Mesothelial cell of epicardium (in vitro differentiated cells): ENCODE measurements around the gene ADGRF3. TPM values are rescaled to one million over a fixed set of nuclear protein-coding genes. Genes with fewer than 3 reads are reported as not detected.

ENCODE experiments used
- DNase-seq, 2 experiments: peaks; one replicate each; pipeline ENCODE4 v3.0.0; 2021; ENCODE audit warnings: low spot score in 2 of 2; ENCODE audit not compliant: unreplicated experiment in 2 of 2
- H3K27ac Mint-ChIP-seq: 2 replicates; pipeline ENCODE4 v1.8.0; 2021; ENCODE audit warnings: mixed read lengths
- H3K27me3 Mint-ChIP-seq: 2 replicates; pipeline ENCODE4 v1.8.0; 2021; ENCODE audit warnings: low read depth, mixed read lengths
- H3K36me3 Mint-ChIP-seq: 2 replicates; pipeline ENCODE4 v1.8.0; 2021; ENCODE audit warnings: mixed read lengths
- H3K4me1 Mint-ChIP-seq: 2 replicates; pipeline ENCODE4 v1.8.0; 2021; ENCODE audit warnings: mixed read lengths
- H3K4me3 Mint-ChIP-seq: 2 replicates; pipeline ENCODE4 v1.8.0; 2021; ENCODE audit warnings: mild to moderate bottlenecking, moderate library complexity, mixed read lengths
- H3K9me3 Mint-ChIP-seq: 2 replicates; pipeline ENCODE4 v1.8.0; 2021; ENCODE audit warnings: mixed read lengths
- total RNA-seq: library from RNA; stranded (reverse); gene quantifications from 3 replicates; pipeline ENCODE4 v1.2.1, GENCODE V29; 2021
- TF ChIP-seq, protein P1 (sequence below): fragments of 200-600 bp; sonication (generic); IDR thresholded peaks from one replicate; pipeline ENCODE4 v1.5.0; 2021; ENCODE audit warnings: antibody characterized with exemption; ENCODE audit not compliant: unreplicated experiment

Gene ADGRF3
- total RNA-seq, 1 donor from 2014 or later = 0.83 TPM

DNA sequence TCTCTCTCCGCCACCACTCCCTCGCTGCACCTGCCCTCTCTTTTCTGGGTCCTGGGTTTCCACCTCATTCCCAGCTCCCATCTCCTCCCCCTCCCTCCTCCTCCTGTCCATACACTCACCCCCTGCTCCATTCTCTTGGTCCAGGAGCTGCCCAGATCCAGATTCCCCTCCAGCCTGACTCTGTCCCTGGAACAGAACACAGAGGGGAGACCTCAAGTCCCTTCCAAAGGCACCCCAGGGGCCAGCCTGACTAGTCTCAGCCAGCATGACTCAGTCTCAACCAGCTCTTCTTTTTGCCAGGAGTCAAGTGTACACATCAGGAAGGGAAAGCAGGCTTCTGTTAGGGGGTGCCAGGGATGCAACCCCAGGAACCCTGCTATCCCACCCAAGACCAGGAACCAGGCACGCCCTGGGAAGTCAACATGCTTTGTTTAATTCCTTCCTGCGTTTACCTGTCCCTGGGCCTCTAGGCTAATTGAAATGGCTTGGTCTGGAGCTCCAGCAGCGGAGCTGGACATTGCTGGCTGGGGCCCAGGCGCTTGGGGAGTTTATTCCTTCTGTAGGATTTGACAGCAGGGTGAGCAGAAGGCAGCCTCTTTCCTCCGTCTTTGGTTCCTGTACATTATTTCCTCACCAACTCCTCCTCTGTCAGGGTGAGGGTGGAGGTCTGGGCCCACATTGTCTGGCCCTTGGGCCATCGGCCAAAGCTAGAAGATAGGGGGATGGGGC, 29.0 kb downstream of the ADGRF3 start:
- no peaks in the 10 kb centered on the region for H3K9me3 Mint-ChIP-seq
- DNase-seq = no peak
- H3K4me3 Mint-ChIP-seq = no peak overlapping the region
- TF ChIP-seq, protein P1, sequence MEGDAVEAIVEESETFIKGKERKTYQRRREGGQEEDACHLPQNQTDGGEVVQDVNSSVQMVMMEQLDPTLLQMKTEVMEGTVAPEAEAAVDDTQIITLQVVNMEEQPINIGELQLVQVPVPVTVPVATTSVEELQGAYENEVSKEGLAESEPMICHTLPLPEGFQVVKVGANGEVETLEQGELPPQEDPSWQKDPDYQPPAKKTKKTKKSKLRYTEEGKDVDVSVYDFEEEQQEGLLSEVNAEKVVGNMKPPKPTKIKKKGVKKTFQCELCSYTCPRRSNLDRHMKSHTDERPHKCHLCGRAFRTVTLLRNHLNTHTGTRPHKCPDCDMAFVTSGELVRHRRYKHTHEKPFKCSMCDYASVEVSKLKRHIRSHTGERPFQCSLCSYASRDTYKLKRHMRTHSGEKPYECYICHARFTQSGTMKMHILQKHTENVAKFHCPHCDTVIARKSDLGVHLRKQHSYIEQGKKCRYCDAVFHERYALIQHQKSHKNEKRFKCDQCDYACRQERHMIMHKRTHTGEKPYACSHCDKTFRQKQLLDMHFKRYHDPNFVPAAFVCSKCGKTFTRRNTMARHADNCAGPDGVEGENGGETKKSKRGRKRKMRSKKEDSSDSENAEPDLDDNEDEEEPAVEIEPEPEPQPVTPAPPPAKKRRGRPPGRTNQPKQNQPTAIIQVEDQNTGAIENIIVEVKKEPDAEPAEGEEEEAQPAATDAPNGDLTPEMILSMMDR = no peak
- H3K36me3 Mint-ChIP-seq = no peaks in the 10 kb centered on the region
- peaks cover 20% of the 10 kb centered on the region for H3K4me1 Mint-ChIP-seq
- no peaks in the 10 kb centered on the region for H3K27me3 Mint-ChIP-seq
- H3K27ac Mint-ChIP-seq = peak overlapping the region; percentile 38

DNA sequence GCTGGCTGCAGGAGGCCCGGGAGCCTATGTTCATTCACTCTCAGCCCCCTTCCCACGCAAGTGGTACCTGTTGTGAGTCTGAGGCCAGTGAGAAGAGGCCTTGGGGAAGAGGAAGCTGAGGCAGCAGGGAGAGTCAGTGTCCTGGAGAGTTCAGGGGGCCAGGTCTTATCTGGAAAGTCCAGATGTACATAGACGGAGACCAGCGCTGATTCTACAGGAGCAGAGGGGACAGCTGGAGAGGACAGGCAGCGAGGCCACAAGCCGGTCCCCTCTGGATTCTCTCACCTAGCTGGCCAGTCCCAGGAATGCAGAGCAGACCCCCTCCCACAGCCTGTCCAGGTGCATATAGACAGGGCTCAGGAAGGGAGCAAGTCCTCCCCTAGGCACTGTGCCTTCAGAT, 29.7 kb downstream of the ADGRF3 start:
- Mint-ChIP-seq H3K9me3 (no peaks in the 10 kb centered on the region), H3K4me3 (no peak overlapping the region), H3K27ac (peak overlapping the region; percentile 26), H3K36me3 (peaks cover 2% of the 10 kb centered on the region), H3K27me3 (no peaks in the 10 kb centered on the region), H3K4me1 (peaks cover 20% of the 10 kb centered on the region)
- DNase-seq = no peak
- TF ChIP-seq, protein P1 = no peak

DNA sequence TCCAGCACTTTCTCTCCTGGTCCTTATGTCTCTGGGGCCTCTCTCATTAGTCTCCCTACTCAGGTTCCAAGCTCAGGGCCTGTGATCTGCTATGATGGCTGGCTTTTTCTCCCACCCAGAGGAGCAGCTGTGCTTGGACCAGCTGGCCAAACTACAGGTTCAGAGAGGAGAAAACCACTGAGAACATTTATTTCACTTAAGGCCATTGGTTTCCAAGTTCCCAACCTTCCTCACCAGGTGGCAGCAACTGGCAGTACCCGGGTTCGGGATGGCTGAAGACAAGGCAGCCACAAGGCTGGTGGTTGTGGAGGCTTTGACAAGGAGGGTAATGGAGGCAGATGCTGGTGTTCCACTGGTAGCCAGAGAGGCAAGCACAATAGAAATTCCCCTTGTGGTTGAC, 30.5 kb downstream of the ADGRF3 start:
- peaks cover 20% of the 10 kb centered on the region for H3K4me1 Mint-ChIP-seq
- H3K27me3 Mint-ChIP-seq = no peaks in the 10 kb centered on the region
- no peaks in the 10 kb centered on the region for H3K9me3 Mint-ChIP-seq
- no peak for DNase-seq
- TF ChIP-seq, protein P1 = no peak
- peaks cover 3% of the 10 kb centered on the region for H3K36me3 Mint-ChIP-seq
- no peak overlapping the region for H3K27ac Mint-ChIP-seq
- no peak overlapping the region for H3K4me3 Mint-ChIP-seq

DNA sequence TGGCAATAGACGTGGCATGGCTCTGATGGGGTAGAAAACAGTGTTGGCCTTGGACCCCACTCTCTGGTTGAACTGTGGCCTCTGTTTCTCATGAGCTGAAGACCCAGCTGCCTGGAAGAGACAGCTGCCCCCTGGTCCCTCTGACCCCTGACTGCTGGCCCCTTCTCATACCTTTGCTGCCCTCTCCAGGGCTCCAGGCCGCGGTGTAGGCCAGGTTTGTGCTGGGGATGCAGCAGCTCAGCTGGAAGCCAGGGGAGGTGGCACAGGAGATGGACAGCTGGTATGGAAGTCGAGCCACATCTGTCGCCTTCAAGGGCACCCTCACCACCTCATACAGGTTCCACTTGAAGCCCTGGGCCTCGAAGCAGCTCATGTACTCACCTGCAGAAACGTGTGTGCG, 32.3 kb downstream of the ADGRF3 start:
- Mint-ChIP-seq H3K9me3 (no peaks in the 10 kb centered on the region), H3K27me3 (no peaks in the 10 kb centered on the region), H3K36me3 (peaks cover 3% of the 10 kb centered on the region), H3K4me1 (peaks cover 20% of the 10 kb centered on the region), H3K27ac (no peak overlapping the region), H3K4me3 (no peak overlapping the region)
- DNase-seq = no peak
- TF ChIP-seq, protein P1 = no peak

DNA sequence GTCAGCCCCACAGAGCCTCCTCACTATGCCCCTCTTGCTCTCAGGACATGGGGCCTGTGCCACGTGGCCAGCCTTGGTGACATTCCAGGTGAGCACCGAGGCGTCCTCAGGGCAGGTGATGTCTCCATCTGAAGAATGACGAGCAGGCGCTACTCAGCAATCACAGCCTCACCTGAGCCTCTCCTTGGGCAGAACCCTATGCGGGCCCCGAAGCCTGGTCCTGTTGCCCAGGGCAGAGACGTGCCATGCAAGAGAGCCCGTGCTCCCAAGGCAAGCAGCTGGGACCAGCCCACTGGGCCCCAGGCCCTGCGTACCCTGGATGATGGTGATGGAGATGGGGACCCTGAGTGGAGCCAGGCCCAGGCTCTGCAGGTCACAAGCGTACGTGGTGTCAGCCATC, 33.1 kb downstream of the ADGRF3 start:
- H3K4me3 Mint-ChIP-seq = no peak overlapping the region
- H3K36me3 Mint-ChIP-seq = peaks cover 3% of the 10 kb centered on the region
- no peaks in the 10 kb centered on the region for H3K27me3 Mint-ChIP-seq
- peaks cover 20% of the 10 kb centered on the region for H3K4me1 Mint-ChIP-seq
- no peak for DNase-seq
- TF ChIP-seq, protein P1 = no peak
- no peak overlapping the region for H3K27ac Mint-ChIP-seq
- no peaks in the 10 kb centered on the region for H3K9me3 Mint-ChIP-seq

DNA sequence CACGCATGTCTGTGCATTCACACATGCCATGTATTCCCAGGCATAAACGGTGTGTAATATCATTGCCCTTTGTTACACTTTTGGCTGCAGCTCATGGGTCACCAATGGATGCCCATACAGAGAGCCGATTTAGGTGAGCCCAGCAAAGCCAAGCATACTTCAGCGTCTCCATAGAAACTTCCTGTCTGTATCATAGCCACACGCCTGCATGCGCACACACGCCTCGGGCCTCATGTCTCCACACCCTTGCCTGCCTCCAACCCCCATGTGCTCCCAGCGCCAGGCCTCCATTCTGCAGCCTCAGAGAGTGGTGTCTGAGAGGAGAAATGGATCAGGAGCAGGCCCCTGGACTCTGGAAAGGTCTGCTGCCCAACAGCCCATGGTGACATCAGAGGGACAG, 34.1 kb downstream of the ADGRF3 start:
- no peaks in the 10 kb centered on the region for H3K9me3 Mint-ChIP-seq
- TF ChIP-seq, protein P1 = no peak
- H3K27ac Mint-ChIP-seq = no peak overlapping the region
- peaks cover 3% of the 10 kb centered on the region for H3K36me3 Mint-ChIP-seq
- no peaks in the 10 kb centered on the region for H3K27me3 Mint-ChIP-seq
- H3K4me1 Mint-ChIP-seq = peaks cover 14% of the 10 kb centered on the region
- DNase-seq = no peak
- no peak overlapping the region for H3K4me3 Mint-ChIP-seq
